HepG2 (cell line): ENCODE data around the gene UBE2O. TPM values are rescaled to one million over a fixed set of nuclear protein-coding genes. Genes with fewer than 3 reads are reported as not detected.
A peak's percentile ranks its signal among the peaks of the same experiment; 100 is the strongest.

Experiments
- FOXP4 ChIP-seq: sonication (generic); formaldehyde crosslinking; IDR thresholded peaks from 2 replicates; pipeline ENCODE4 v1.4.0; 2020; ENCODE audit warnings: missing genetic modification reagents
- HDAC1 ChIP-seq: sonication (generic); formaldehyde crosslinking; IDR thresholded peaks from 2 replicates; pipeline ENCODE4 v1.5.1; 2020; ENCODE audit warnings: mild to moderate bottlenecking, missing genetic modification reagents
- JUN ChIP-seq: sonication (generic); formaldehyde crosslinking; IDR thresholded peaks from 2 replicates; pipeline ENCODE4 v1.4.0; 2020; ENCODE audit warnings: mild to moderate bottlenecking, missing genetic modification reagents
- KDM5B ChIP-seq: sonication (generic); formaldehyde crosslinking; IDR thresholded peaks from 2 replicates; pipeline ENCODE4 v1.4.0; 2020; ENCODE audit warnings: missing genetic modification reagents, mild to moderate bottlenecking, borderline replicate concordance
- NCOR1 ChIP-seq: fragments of 200-600 bp; sonication (generic); IDR thresholded peaks from 2 replicates; pipeline ENCODE4 v1.7.0; 2017; ENCODE audit warnings: antibody characterized with exemption, low read length, borderline replicate concordance
- SALL1 ChIP-seq: sonication (generic); formaldehyde crosslinking; IDR thresholded peaks from 2 replicates; pipeline ENCODE4 v1.8.0; 2022; ENCODE audit warnings: mild to moderate bottlenecking, missing genetic modification reagents
- STAT6 ChIP-seq: sonication (generic); formaldehyde crosslinking; IDR thresholded peaks from 2 replicates; pipeline ENCODE4 v1.4.0; 2020; ENCODE audit warnings: missing genetic modification reagents, mild to moderate bottlenecking, borderline replicate concordance
- TAF15 ChIP-seq: fragments of 200-400 bp; formaldehyde crosslinking; IDR thresholded peaks from one replicate; pipeline ENCODE4 v1.6.1; 2018; ENCODE audit warnings: mild to moderate bottlenecking, low read depth, low read length; ENCODE audit not compliant: poor library complexity, severe bottlenecking
- TCF7 ChIP-seq: sonication (generic); IDR thresholded peaks from 2 replicates; pipeline ENCODE4 v1.6.1; 2016; ENCODE audit warnings: antibody characterized with exemption, low read depth
- TRIM24 ChIP-seq: sonication (generic); formaldehyde crosslinking; IDR thresholded peaks from 2 replicates; pipeline ENCODE4 v1.8.0; 2022; ENCODE audit warnings: mild to moderate bottlenecking, missing genetic modification reagents
- ZNF256 ChIP-seq: sonication (generic); formaldehyde crosslinking; conservative IDR thresholded peaks from 2 replicates; pipeline ENCODE4 v1.4.0; 2020; ENCODE audit warnings: missing genetic modification reagents
- ZNF512B ChIP-seq: sonication (generic); formaldehyde crosslinking; IDR thresholded peaks from 2 replicates; pipeline ENCODE4 v1.5.1; 2020; ENCODE audit warnings: missing genetic modification reagents, mild to moderate bottlenecking, borderline replicate concordance
- ZNF556 ChIP-seq: sonication (generic); formaldehyde crosslinking; IDR thresholded peaks from 2 replicates; pipeline ENCODE4 v1.4.0; 2020; ENCODE audit warnings: mild to moderate bottlenecking, missing genetic modification reagents, borderline replicate concordance
- polyA plus RNA-seq, 8 experiments: library from polyadenylated mRNA; depleted of rRNA in 3 of 8; stranded (reverse) in 7 of 8; unstranded in 1 of 8; fragments of >200 nt; fragmentation: Illumina TruSeq in 4 of 8; extraction: Trizol in 4 of 8; gene quantifications; 2 replicates each; pipeline versions ENCODE4 v1.2.1 to v1.2.3, GENCODE V29; 2011 to 2016; ENCODE audit warnings: low read depth in 4 of 8, missing spikeins in 1 of 8, mixed read lengths in 1 of 8; ENCODE audit not compliant: insufficient read depth in 1 of 8
- total RNA-seq, 5 experiments: library from RNA; depleted of rRNA; stranded (reverse); fragments of >200 nt; fragmentation: Illumina TruSeq; extraction: Trizol; gene quantifications; 2 replicates each; pipeline ENCODE4 v1.2.3, GENCODE V29; 2016; ENCODE audit warnings: low read depth in 1 of 5
- TF ChIP-seq, protein P1 (sequence below): sonication (generic); formaldehyde crosslinking; IDR thresholded peaks from 2 replicates; pipeline ENCODE4 v1.4.0; 2020; ENCODE audit warnings: missing genetic modification reagents
- TF ChIP-seq, protein P2 (sequence below): sonication (generic); formaldehyde crosslinking; IDR thresholded peaks from 2 replicates; pipeline ENCODE4 v1.4.0; 2020; ENCODE audit warnings: missing genetic modification reagents, borderline replicate concordance

UBE2O gene
- total and polyA plus RNA-seq, 2 of the 13 experiments (the other 11 are each of a cell fraction or from before 2014, with no cell fraction given): 21.5 to 23.5 TPM

- TF ChIP-seq HDAC1 (CRISPR knock-in tag) (0 out of 2 replicates have a peak, but pooled peaks have one; percentile 59), STAT6 (peak; percentile 62; the same call in 1 of the 2 replicates), KDM5B (no peak; the same call in 1 of the 2 replicates), TRIM24 (CRISPR knock-in tag) (no peak), TCF7 (peak; percentile 42), ZNF256 (CRISPR knock-in tag) (no peak; the same call in 1 of the 2 replicates), NCOR1 (peak; percentile 35; the same call in 1 of the 2 replicates), ZNF556 (peak; percentile 32; the same call in 1 of the 2 replicates), SALL1 (CRISPR knock-in tag) (peak; percentile 66), ZNF512B (CRISPR knock-in tag) (no peak), TAF15 (peak; percentile 73), JUN (CRISPR knock-in tag) (peak; percentile 40; the same call in 1 of the 2 replicates), FOXP4 (peak; percentile 89)
- TF ChIP-seq, protein P1, sequence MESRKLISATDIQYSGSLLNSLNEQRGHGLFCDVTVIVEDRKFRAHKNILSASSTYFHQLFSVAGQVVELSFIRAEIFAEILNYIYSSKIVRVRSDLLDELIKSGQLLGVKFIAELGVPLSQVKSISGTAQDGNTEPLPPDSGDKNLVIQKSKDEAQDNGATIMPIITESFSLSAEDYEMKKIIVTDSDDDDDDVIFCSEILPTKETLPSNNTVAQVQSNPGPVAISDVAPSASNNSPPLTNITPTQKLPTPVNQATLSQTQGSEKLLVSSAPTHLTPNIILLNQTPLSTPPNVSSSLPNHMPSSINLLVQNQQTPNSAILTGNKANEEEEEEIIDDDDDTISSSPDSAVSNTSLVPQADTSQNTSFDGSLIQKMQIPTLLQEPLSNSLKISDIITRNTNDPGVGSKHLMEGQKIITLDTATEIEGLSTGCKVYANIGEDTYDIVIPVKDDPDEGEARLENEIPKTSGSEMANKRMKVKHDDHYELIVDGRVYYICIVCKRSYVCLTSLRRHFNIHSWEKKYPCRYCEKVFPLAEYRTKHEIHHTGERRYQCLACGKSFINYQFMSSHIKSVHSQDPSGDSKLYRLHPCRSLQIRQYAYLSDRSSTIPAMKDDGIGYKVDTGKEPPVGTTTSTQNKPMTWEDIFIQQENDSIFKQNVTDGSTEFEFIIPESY (CRISPR knock-in tag): peak; percentile 36; the same call in 1 of the 2 replicates
- TF ChIP-seq, protein P2, sequence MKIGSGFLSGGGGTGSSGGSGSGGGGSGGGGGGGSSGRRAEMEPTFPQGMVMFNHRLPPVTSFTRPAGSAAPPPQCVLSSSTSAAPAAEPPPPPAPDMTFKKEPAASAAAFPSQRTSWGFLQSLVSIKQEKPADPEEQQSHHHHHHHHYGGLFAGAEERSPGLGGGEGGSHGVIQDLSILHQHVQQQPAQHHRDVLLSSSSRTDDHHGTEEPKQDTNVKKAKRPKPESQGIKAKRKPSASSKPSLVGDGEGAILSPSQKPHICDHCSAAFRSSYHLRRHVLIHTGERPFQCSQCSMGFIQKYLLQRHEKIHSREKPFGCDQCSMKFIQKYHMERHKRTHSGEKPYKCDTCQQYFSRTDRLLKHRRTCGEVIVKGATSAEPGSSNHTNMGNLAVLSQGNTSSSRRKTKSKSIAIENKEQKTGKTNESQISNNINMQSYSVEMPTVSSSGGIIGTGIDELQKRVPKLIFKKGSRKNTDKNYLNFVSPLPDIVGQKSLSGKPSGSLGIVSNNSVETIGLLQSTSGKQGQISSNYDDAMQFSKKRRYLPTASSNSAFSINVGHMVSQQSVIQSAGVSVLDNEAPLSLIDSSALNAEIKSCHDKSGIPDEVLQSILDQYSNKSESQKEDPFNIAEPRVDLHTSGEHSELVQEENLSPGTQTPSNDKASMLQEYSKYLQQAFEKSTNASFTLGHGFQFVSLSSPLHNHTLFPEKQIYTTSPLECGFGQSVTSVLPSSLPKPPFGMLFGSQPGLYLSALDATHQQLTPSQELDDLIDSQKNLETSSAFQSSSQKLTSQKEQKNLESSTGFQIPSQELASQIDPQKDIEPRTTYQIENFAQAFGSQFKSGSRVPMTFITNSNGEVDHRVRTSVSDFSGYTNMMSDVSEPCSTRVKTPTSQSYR (CRISPR knock-in tag): peak; percentile 92
Observed at GRCh38 chr17:76382351-76382802, 70.6 kb downstream of the UBE2O start (continued).
